Measurements from ENCODE around the gene KCNN2.

DNA sequence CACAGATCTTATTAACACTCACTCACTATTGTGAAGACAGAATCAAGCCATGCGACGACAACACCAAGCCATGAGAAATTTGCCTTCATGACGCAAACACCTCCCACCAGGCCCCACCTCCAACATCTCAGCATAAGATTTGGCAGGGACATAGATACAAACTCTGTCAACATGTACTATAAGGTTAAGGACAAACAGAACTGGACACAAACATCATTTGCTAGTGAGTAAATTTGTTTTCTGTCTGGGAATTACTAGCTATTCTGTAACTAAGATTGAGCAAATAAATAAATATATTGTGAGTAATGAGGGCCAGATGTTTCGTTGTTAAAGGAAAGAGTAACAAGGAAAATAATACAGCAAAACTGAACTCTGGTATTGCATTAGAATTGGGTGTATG lies 15.7 kb upstream of the KCNN2 start:
- TF ChIP-seq, protein P1, sequence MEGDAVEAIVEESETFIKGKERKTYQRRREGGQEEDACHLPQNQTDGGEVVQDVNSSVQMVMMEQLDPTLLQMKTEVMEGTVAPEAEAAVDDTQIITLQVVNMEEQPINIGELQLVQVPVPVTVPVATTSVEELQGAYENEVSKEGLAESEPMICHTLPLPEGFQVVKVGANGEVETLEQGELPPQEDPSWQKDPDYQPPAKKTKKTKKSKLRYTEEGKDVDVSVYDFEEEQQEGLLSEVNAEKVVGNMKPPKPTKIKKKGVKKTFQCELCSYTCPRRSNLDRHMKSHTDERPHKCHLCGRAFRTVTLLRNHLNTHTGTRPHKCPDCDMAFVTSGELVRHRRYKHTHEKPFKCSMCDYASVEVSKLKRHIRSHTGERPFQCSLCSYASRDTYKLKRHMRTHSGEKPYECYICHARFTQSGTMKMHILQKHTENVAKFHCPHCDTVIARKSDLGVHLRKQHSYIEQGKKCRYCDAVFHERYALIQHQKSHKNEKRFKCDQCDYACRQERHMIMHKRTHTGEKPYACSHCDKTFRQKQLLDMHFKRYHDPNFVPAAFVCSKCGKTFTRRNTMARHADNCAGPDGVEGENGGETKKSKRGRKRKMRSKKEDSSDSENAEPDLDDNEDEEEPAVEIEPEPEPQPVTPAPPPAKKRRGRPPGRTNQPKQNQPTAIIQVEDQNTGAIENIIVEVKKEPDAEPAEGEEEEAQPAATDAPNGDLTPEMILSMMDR (IDR thresholded peaks at IDR 0.05) = no peak
- TF ChIP-seq POLR2AphosphoS5 (IDR thresholded peaks at IDR 0.05) = no peak
- no peak for TF ChIP-seq POLR2A (IDR thresholded peaks at IDR 0.05)

All from sigmoid colon (tissue), 4 donors.